Esophagus muscularis mucosa (tissue), 4 donors: ENCODE results near the gene ZNF446. TPM values are rescaled to one million over a fixed set of nuclear protein-coding genes. Genes with fewer than 3 reads are reported as not detected.
"Not testable (repeated sequence)": the region's sequence is repeated elsewhere in the genome, so short reads cannot be mapped to it uniquely, and the experiment has no call there.

Source experiments
- DNase-seq: peaks from one replicate; pipeline ENCODE4 v3.0.0-alpha.2; 2017; ENCODE audit errors: extremely low spot score
- H3K27ac ChIP-seq, 4 donors: fragments of 200-600 bp; sonication (generic); replicated peaks in 1 of 4; 1 replicate in 3 of 4; 2 replicates in 1 of 4; pipeline ENCODE4 v1.5.1; 2016 to 2019; ENCODE audit warnings: mild to moderate bottlenecking in 1 of 4
- H3K27me3 ChIP-seq, 4 donors: fragments of 200-600 bp; sonication (generic); one replicate each; pipeline versions ENCODE4 v1.5.1 to v1.6.0; 2016 to 2019
- H3K36me3 ChIP-seq, 4 donors: fragments of 200-600 bp; sonication (generic); one replicate each; pipeline ENCODE4 v1.5.1; 2016 to 2019
- H3K4me1 ChIP-seq, 4 donors: fragments of 200-600 bp; sonication (generic); one replicate each; pipeline ENCODE4 v1.5.1; 2016 to 2019
- H3K4me3 ChIP-seq, 4 donors: fragments of 200-600 bp; sonication (generic); 1 replicate in 2 of 4; 2 replicates in 2 of 4; pipeline ENCODE4 v1.5.1; 2016 to 2019; ENCODE audit warnings: mild to moderate bottlenecking in 4 of 4, moderate library complexity in 1 of 4
- H3K9me3 ChIP-seq, 4 donors: fragments of 200-600 bp; sonication (generic); 1 replicate in 3 of 4; 2 replicates in 1 of 4; pipeline ENCODE4 v1.5.1; 2016 to 2019
- EP300 ChIP-seq: sonication (generic); formaldehyde crosslinking; IDR thresholded peaks from one replicate; pipeline ENCODE4 v1.6.1; 2017; ENCODE audit warnings: antibody characterized with exemption
- POLR2A ChIP-seq: fragments of 450-650 bp; IDR thresholded peaks from one replicate; pipeline ENCODE4 v1.6.1; 2017; ENCODE audit warnings: antibody characterized with exemption, moderate library complexity, mild to moderate bottlenecking, low read depth
- POLR2AphosphoS5 ChIP-seq, 2 donors: sonication (generic); formaldehyde crosslinking; IDR thresholded peaks; one replicate each; pipeline ENCODE4 v1.6.1; 2017; ENCODE audit warnings: antibody characterized with exemption in 2 of 2
- WGBS: methylation state at CpG from one replicate; pipeline ENCODE4 v1.1.5; 2018; 5-methylcytosine and 5-hydroxymethylcytosine counted together
- intact Hi-C: fragments of 100-400 bp; cut with DNase I; formaldehyde crosslinking; loops from one replicate; pipeline ENCODE4 v1.15.1; 2023
- total RNA-seq, 4 donors: library from RNA; depleted of rRNA; stranded (reverse); fragments of >200 nt; gene quantifications; one replicate each; pipeline versions ENCODE4 v1.1.0 to v1.2.1, GENCODE V29; 2016
- TF ChIP-seq, protein P1 (sequence below), 3 experiments: fragments of 200-600 bp in 2 of 3; fragments of 450-650 bp in 1 of 3; sonication (generic) in 2 of 3; IDR thresholded peaks; one replicate each; pipeline ENCODE4 v1.5.1; 2017 to 2019; ENCODE audit warnings: antibody characterized with exemption in 3 of 3, mild to moderate bottlenecking in 2 of 3, moderate library complexity in 1 of 3

The ZNF446 gene
- total RNA-seq, 4 donors from 2014 or later, result 13.7 to 20.4 (median 17.0) TPM

DNA sequence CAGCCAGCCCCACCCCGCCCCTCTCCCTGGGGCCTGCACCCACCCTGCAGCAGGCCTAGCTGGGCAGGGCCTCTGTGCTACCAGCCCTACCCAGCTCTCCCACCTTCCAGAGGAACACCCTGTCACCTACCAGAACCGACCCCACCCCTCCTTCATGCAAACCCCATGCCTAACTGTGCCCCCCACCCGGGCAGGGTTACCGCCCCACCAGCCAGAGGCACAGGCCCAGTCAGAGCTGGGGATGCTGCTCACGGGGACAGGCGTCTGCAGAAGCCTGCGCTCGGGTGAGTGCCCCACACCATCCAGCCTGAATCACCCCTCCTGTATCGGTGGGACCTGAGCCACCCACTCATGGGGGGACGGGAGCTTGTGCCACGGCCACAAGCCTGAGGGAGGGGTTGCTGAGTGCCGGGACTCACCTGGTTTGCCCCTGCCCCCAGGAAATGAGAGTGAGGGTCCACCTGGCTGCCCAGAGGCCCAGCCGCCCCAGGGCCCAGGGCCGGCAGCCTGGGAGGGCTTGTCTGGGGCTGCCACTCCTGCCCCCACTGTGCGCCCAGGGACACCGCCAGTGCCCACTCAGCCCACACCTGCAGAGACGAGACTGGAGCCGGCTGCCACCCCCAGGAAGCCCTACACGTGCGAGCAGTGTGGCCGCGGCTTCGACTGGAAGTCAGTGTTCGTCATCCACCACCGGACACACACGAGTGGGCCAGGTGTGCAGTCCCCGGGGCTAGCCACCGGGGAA, 3.8 kb downstream of the ZNF446 start:
- TF ChIP-seq, protein P1, sequence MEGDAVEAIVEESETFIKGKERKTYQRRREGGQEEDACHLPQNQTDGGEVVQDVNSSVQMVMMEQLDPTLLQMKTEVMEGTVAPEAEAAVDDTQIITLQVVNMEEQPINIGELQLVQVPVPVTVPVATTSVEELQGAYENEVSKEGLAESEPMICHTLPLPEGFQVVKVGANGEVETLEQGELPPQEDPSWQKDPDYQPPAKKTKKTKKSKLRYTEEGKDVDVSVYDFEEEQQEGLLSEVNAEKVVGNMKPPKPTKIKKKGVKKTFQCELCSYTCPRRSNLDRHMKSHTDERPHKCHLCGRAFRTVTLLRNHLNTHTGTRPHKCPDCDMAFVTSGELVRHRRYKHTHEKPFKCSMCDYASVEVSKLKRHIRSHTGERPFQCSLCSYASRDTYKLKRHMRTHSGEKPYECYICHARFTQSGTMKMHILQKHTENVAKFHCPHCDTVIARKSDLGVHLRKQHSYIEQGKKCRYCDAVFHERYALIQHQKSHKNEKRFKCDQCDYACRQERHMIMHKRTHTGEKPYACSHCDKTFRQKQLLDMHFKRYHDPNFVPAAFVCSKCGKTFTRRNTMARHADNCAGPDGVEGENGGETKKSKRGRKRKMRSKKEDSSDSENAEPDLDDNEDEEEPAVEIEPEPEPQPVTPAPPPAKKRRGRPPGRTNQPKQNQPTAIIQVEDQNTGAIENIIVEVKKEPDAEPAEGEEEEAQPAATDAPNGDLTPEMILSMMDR (IDR thresholded peaks at IDR 0.05), result no peak
- Histone ChIP-seq H3K36me3 (peaks cover 9 to 49% (median 38%) of the 10 kb centered on the region in 4 donors), H3K4me3 (no peak overlapping the region), H3K27ac (no peak overlapping the region), H3K4me1 (peaks cover 16 to 24% (median 20%) of the 10 kb centered on the region in 4 donors), H3K27me3 (no peaks in the 10 kb centered on the region), H3K9me3 (no peaks in the 10 kb centered on the region)
- no peak for DNase-seq
- intact Hi-C loops, result no loop called here
- WGBS, result 86% methylated on average over 23 of the region's 28 CpGs

DNA sequence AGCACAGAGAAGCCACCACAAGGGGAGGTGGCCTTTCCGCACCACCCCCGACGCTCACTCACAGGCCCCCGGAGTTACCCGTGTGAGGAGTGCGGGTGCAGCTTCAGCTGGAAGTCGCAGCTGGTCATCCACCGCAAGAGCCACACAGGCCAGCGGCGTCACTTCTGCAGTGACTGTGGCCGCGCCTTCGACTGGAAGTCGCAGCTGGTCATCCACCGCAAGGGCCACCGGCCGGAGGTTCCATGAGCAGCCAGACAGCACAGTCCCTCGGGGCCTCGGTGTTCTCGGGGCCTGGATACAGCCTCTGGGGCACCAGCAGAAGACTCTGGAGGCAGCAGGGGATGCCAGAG, 4.3 kb downstream of the ZNF446 start:
- 90% methylated on average over 17 of the region's 20 CpGs for WGBS

DNA sequence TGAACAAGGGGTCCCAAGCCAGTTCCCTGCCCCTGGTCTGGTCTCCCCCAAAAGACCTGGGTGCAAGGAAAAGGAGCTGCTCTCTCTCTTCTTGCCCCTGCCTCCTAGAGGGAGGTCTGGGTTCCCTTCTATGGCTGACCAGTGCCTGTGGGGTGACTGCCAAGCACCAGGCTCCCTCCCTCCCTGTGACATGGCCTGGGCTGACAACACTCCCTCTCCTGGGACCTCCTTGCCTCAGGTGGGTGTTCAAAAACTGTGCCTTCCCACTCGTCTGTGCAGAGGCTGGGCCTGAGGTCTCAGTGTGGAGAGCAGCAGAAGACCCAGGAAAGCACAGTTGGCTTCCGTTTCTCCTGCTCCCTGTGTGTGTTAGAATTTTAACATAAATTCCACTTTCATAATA, 4.7 kb downstream of the ZNF446 start:
- H3K27ac ChIP-seq, result no peak overlapping the region
- no peaks in the 10 kb centered on the region for H3K9me3 ChIP-seq
- TF ChIP-seq, protein P1 (IDR thresholded peaks at IDR 0.05), result no peak
- TF ChIP-seq POLR2A (no peak), POLR2AphosphoS5 (IDR thresholded peaks at IDR 0.05) (no peak), EP300 (no peak)
- intact Hi-C loops, result no loop called here
- no peak for DNase-seq
- no peak overlapping the region for H3K4me3 ChIP-seq
- WGBS, result 82% methylated on average over 2 of the region's 2 CpGs
- peaks cover 11 to 17% (median 14%) of the 10 kb centered on the region in 4 donors for H3K4me1 ChIP-seq
- H3K36me3 ChIP-seq, result peaks cover 9 to 49% (median 38%) of the 10 kb centered on the region in 4 donors
- no peaks in the 10 kb centered on the region for H3K27me3 ChIP-seq

More for the DNA sequence above, 4.3 kb downstream of the ZNF446 start:
- TF ChIP-seq, protein P1 (IDR thresholded peaks at IDR 0.05), result no peak
- no peak for TF ChIP-seq POLR2A
- TF ChIP-seq POLR2AphosphoS5 (IDR thresholded peaks at IDR 0.05), result no peak
- TF ChIP-seq EP300, result no peak
- no peaks in the 10 kb centered on the region for H3K9me3 ChIP-seq
- H3K4me3 ChIP-seq, result no peak overlapping the region
- peaks cover 9 to 49% (median 38%) of the 10 kb centered on the region in 4 donors for H3K36me3 ChIP-seq
- DNase-seq, result no peak
- H3K27ac ChIP-seq, result no peak overlapping the region
- no peaks in the 10 kb centered on the region for H3K27me3 ChIP-seq
- peaks cover 11 to 18% (median 15%) of the 10 kb centered on the region in 4 donors for H3K4me1 ChIP-seq
- intact Hi-C loops, result no loop called here

DNA sequence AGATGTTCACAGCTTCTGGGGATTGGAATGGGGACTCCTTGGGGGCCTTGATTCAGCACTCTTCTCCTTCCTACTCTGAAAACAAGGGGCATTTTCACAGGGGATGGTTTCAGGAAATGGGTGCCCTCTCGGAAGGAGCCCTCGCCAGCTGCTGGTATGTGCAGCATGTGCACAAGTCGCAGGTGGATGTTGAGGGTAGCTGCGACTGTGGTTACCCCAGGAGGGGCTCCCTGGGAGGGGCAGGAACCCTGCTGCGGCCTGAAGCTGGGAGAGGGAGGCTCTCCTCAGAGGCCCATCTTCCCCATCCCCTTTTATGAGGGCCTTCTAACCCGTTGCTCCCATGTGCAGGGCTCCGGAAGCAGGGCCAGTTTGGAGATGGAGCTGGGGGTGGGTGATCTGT, 6.2 kb downstream of the ZNF446 start:
- Histone ChIP-seq H3K4me1 (peaks cover under 1 to 5% (median 3%) of the 10 kb centered on the region in 4 donors), H3K27me3 (no peaks in the 10 kb centered on the region), H3K27ac (no peak overlapping the region), H3K4me3 (no peak overlapping the region), H3K36me3 (peaks cover 9 to 49% (median 38%) of the 10 kb centered on the region in 4 donors), H3K9me3 (no peaks in the 10 kb centered on the region)
- 87% methylated on average over 7 of the region's 7 CpGs for WGBS
- no peak for TF ChIP-seq POLR2A
- TF ChIP-seq POLR2AphosphoS5 (IDR thresholded peaks at IDR 0.05), result no peak
- TF ChIP-seq EP300, result no peak
- TF ChIP-seq, protein P1 (IDR thresholded peaks at IDR 0.05), result no peak
- DNase-seq, result no peak
- intact Hi-C loops, result no loop called here

DNA sequence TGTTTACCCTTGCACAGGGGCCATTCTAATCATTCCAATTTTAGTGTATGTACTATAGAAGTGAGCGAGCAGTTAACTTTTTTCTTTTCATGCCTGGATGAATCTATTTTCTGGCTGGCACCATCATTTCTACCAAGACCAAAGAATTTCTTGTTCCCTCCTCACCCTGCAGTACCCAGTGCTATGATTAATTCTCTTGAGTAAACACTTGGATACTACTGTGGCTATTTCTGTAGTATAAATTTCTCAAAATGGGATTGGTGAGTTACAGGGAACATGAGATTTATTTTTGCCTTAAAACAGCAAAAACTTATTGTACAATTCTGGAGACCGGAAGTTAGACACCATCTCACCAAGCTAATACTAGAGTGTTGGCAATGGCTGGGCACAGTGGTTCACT, 7.6 kb downstream of the ZNF446 start:
- TF ChIP-seq POLR2A, result no peak
- no peak for TF ChIP-seq POLR2AphosphoS5 (IDR thresholded peaks at IDR 0.05)
- TF ChIP-seq EP300, result no peak
- TF ChIP-seq, protein P1 (IDR thresholded peaks at IDR 0.05), result no peak
- H3K4me1 ChIP-seq, result no peaks in the 10 kb centered on the region
- H3K9me3 ChIP-seq, result no peaks in the 10 kb centered on the region
- 69% methylated on average over 2 of the region's 2 CpGs for WGBS
- no peak overlapping the region for H3K27ac ChIP-seq
- no peak for DNase-seq
- no peaks in the 10 kb centered on the region for H3K27me3 ChIP-seq
- peaks cover 9 to 35% (median 31%) of the 10 kb centered on the region in 4 donors for H3K36me3 ChIP-seq
- no peak overlapping the region for H3K4me3 ChIP-seq
- intact Hi-C loops, result no loop called here

DNA sequence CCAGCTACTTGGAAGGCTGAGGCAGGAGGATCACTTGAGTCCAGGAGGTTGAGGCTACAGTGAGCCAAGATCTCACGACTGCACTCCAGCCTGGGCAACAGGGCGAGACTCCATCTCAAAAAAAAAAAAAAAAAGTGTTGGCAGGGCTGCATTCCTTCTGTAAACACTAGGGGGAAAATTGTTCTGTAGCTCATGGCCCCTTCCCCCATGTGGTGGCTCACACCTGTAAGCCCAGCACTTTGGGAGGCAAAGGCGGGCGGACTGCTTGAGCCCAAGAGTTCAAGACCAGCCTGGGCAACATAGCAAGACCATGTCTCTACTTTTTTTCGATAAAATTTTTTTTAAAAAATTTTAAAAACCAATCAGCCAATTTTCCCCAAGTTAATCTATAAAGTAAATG, 8.2 kb downstream of the ZNF446 start:
- peaks cover 9 to 32% (median 26%) of the 10 kb centered on the region in 4 donors for H3K36me3 ChIP-seq
- H3K27ac ChIP-seq, intact Hi-C loops, H3K4me1 ChIP-seq, H3K4me3 ChIP-seq, H3K27me3 ChIP-seq, DNase-seq, H3K9me3 ChIP-seq: not testable (repeated sequence)
- 88% methylated on average over 5 of the region's 5 CpGs for WGBS
